Measurements from ENCODE around the gene BHMT2. TPM values are rescaled to one million over a fixed set of nuclear protein-coding genes. Genes with fewer than 3 reads are reported as not detected.
A peak's percentile ranks its signal among the peaks of the same experiment; 100 is the strongest.

The BHMT2 gene
- total RNA-seq, 1 donor from 2014 or later: not detected

- no peaks in the 10 kb centered on the region for H4K20me1 ChIP-seq (ENCODE audit: low read depth)
- Mint-ChIP-seq H3K27me3 (ENCODE audit: insufficient read depth, low read depth) (peaks cover 2% of the 10 kb centered on the region), H3K4me3 (no peak overlapping the region), H3K36me3 (no peaks in the 10 kb centered on the region), H3K27ac (no peak overlapping the region), H3K9me3 (no peaks in the 10 kb centered on the region), H3K4me1 (no peaks in the 10 kb centered on the region)
- H3K9ac ChIP-seq: no peak overlapping the region
- H3K79me2 ChIP-seq (ENCODE audit: low read depth): no peaks in the 10 kb centered on the region
- no peak for DNase-seq (ENCODE audit: low spot score)
- H3K4me2 ChIP-seq: no peak overlapping the region
- H3K27me3 ChIP-seq: no peaks in the 10 kb centered on the region
- H3K4me1 ChIP-seq: no peaks in the 10 kb centered on the region
- H3K36me3 ChIP-seq: no peaks in the 10 kb centered on the region
- H2AFZ ChIP-seq (replicated peaks): no peak overlapping the region
- no peak overlapping the region for H3K4me3 ChIP-seq
- H3F3A ChIP-seq (ENCODE audit: low read depth): no peaks in the 10 kb centered on the region
- TF ChIP-seq CTCF (IDR thresholded peaks at IDR 0.05) (no peak), EZH2phosphoT487 (IDR thresholded peaks at IDR 0.05) (no peak), EZH2 (IDR thresholded peaks at IDR 0.05) (no peak)
- H3K27ac ChIP-seq: no peak overlapping the region
- no peaks in the 10 kb centered on the region for H3K9me3 ChIP-seq (ENCODE audit: low read depth)
Observed at GRCh38 chr5:79124607-79125006, 55.0 kb downstream of the BHMT2 start.

GRCh38 chr5:79130781-79131180, 61.2 kb downstream of the BHMT2 start:
- no peak for DNase-seq (ENCODE audit: low spot score)
- Mint-ChIP-seq H3K9me3 (peaks cover 2% of the 10 kb centered on the region), H3K4me3 (no peak overlapping the region), H3K4me1 (peaks cover 18% of the 10 kb centered on the region), H3K27ac (no peak overlapping the region), H3K27me3 (ENCODE audit: insufficient read depth, low read depth) (peaks cover 6% of the 10 kb centered on the region), H3K36me3 (no peaks in the 10 kb centered on the region)
- no peaks in the 10 kb centered on the region for H3K27me3 ChIP-seq
- no peaks in the 10 kb centered on the region for H4K20me1 ChIP-seq (ENCODE audit: low read depth)
- H3K9ac ChIP-seq: no peak overlapping the region
- no peak overlapping the region for H3K4me3 ChIP-seq
- no peak overlapping the region for H2AFZ ChIP-seq (replicated peaks)
- H3K36me3 ChIP-seq: no peaks in the 10 kb centered on the region
- no peak for TF ChIP-seq CTCF (IDR thresholded peaks at IDR 0.05)
- TF ChIP-seq EZH2 (IDR thresholded peaks at IDR 0.05): no peak
- TF ChIP-seq EZH2phosphoT487 (IDR thresholded peaks at IDR 0.05): no peak
- H3K9me3 ChIP-seq (ENCODE audit: low read depth): no peaks in the 10 kb centered on the region
- no peaks in the 10 kb centered on the region for H3K79me2 ChIP-seq (ENCODE audit: low read depth)
- H3F3A ChIP-seq (ENCODE audit: low read depth): peaks cover 5% of the 10 kb centered on the region
- no peak overlapping the region for H3K4me2 ChIP-seq
- H3K4me1 ChIP-seq: peaks cover 6% of the 10 kb centered on the region
- no peak overlapping the region for H3K27ac ChIP-seq

DNA sequence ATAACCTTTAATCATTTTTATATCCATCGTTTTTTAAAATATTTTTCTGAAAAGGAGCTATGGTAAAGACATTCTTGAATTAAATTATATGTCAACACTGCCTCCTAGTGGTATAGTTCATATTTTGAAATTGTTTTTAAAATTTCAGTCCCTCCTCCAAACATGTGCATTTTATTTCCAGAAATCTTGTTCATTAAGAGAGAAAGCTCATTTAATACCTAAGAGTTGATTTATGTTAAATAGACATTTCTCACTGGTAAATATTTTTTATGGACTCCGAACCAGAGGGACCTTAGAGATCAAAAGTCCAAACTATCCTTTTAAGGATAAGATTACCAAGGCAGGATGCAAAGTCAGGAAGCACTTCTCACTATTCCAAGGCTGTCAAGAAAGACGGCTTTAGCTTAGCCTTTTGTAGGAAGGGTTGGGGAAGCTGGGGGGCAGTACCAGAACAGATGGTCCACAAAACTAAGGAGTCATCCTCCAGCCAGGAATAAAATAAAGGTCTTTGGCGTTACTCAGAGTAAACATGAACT, 63.6 kb downstream of the BHMT2 start:
- peak overlapping the region; percentile 86 for H2AFZ ChIP-seq (replicated peaks)
- no peaks in the 10 kb centered on the region for H3K79me2 ChIP-seq (ENCODE audit: low read depth)
- H3K4me2 ChIP-seq: peak overlapping the region; percentile 70
- no peaks in the 10 kb centered on the region for H3K27me3 ChIP-seq
- no peaks in the 10 kb centered on the region for H4K20me1 ChIP-seq (ENCODE audit: low read depth)
- peak overlapping the region; percentile 28 for H3K4me3 ChIP-seq
- H3K27ac ChIP-seq: no peak overlapping the region
- H3K4me3 Mint-ChIP-seq: peak overlapping the region; percentile 81
- TF ChIP-seq EZH2 (IDR thresholded peaks at IDR 0.05) (no peak), CTCF (IDR thresholded peaks at IDR 0.05) (peak; percentile 65)
- peaks cover 18% of the 10 kb centered on the region for H3K4me1 Mint-ChIP-seq
- H3K9ac ChIP-seq: no peak overlapping the region
- peak; percentile 52 for DNase-seq (ENCODE audit: low spot score)
- no peaks in the 10 kb centered on the region for H3K9me3 ChIP-seq (ENCODE audit: low read depth)
- peaks cover 2% of the 10 kb centered on the region for H3K9me3 Mint-ChIP-seq
- peaks cover 6% of the 10 kb centered on the region for H3K27me3 Mint-ChIP-seq (ENCODE audit: insufficient read depth, low read depth)
- H3F3A ChIP-seq (ENCODE audit: low read depth): peaks cover 18% of the 10 kb centered on the region
- H3K27ac Mint-ChIP-seq: peak overlapping the region; percentile 50
- no peaks in the 10 kb centered on the region for H3K36me3 Mint-ChIP-seq
- no peaks in the 10 kb centered on the region for H3K36me3 ChIP-seq
- H3K4me1 ChIP-seq: peaks cover 6% of the 10 kb centered on the region
